GM12873 (cell line): ENCODE results near the gene VPS52.

Experiments
- TF ChIP-seq, protein P1 (sequence below): IDR thresholded peaks from 2 replicates; pipeline ENCODE4 v1.5.1; 2012; ENCODE audit warnings: low read depth, mild to moderate bottlenecking, moderate library complexity, low read length, control low read depth; ENCODE audit not compliant: insufficient read depth; ENCODE audit errors: missing control alignments

The VPS52 gene

DNA sequence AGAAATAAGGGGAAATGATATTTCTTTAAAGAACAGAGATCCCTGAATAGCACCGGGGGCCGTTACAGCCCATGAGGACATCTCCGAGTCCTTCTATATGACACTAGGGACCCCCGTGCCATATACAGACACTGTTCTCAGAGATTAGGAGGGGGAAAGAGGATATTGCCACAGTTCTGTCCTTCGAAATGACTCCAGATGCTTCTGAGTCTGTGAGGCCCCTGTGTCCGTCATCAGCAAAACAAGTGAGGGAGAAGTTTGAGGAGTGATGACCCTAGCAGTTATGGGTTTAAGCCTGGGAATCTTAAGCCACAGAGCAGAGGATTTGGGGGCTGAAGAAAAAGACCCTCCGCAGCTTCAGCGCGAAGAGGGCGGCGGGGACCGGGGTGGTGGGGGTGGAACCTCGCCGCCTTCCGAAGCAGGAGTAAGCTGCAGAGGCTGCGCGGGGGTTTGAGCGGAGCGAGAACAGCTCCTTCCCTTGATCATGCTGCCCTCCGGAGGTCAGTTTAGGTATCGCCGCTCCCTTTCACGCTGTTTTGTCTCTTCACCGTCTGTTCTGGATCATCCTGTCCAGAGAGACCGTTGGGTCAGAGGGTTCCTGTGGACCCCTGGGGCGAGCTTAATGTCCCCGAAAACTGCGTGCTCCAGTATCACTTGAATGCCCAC, 23.6 kb downstream of the VPS52 start:
- TF ChIP-seq, protein P1, sequence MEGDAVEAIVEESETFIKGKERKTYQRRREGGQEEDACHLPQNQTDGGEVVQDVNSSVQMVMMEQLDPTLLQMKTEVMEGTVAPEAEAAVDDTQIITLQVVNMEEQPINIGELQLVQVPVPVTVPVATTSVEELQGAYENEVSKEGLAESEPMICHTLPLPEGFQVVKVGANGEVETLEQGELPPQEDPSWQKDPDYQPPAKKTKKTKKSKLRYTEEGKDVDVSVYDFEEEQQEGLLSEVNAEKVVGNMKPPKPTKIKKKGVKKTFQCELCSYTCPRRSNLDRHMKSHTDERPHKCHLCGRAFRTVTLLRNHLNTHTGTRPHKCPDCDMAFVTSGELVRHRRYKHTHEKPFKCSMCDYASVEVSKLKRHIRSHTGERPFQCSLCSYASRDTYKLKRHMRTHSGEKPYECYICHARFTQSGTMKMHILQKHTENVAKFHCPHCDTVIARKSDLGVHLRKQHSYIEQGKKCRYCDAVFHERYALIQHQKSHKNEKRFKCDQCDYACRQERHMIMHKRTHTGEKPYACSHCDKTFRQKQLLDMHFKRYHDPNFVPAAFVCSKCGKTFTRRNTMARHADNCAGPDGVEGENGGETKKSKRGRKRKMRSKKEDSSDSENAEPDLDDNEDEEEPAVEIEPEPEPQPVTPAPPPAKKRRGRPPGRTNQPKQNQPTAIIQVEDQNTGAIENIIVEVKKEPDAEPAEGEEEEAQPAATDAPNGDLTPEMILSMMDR: peak; percentile 97

DNA sequence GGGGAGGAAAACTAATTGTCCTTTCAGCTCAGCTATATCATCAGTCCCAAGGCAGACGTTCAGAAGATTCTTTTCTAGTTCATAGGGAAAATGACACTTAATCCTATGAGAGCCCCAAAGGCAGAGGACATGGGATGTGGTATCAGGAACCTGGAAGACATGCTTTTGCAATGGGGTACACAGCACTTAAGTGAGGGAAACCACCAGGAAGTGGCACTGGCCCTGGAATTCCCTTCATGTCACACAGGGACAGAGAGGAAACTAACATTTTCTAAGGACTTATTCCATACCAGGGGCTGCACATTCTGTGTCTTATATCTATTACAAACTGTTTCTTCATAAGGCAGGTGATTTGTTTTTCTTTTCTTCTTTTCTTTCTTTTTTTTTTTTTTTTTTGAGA, 28.2 kb downstream of the VPS52 start:
- TF ChIP-seq, protein P1: no peak

DNA sequence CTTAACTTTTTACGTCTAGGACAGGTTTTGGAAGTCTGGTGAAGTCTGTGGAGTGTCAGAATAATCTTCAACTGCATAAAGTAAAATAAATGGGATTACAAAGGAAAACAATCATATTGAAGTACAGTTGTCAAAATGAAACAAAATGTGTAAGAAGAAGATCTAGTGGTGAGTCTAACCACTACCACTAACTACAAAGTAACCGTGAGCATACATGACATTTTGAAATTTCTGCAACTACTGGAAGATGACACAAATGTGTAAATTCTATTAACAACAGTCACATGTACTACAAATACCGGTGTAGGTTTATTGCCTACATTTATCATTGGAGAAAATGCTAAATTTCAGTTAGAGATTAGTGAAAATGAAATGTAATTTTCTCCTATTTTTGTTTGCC, 29.7 kb downstream of the VPS52 start:
- TF ChIP-seq, protein P1: no peak

DNA sequence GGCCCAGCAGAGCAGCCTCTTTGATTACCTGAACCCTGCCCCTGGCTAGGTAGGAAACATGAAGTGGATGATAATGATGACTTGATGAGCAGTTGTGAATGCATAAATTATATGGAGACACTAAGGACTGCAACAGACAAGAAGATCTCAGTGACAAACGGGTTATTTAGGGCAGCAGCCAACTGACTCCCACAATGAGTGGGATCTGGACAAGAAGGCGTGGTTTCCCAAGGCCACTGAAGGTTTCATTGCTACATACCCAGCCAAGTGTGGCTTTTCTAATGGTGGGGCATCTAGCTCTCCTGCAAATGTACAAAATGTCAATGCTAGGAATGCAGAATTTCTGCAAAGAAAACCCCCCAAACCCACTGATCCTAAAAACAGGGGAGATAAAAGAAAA, 33.9 kb downstream of the VPS52 start:
- TF ChIP-seq, protein P1: no peak

DNA sequence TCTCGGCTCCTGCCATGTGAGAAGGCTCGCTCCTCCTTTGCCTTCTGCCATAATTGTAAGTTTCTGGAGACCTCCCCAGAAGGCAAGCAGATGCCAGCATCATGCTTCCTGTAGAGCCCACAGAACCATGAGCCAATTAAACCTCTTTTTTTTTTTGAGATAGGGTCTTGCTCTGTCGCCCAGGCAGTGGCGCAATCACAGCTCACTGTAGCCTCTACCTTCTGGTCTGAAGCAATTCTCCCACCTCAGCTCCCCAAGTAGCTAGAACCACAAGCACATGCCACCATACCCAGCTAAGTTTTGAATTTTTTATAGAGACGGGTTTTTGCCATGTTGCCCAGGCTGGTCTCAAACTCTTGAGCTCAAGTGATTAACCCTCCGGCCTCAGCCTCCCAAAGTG, 34.8 kb downstream of the VPS52 start:
- TF ChIP-seq, protein P1: no peak

DNA sequence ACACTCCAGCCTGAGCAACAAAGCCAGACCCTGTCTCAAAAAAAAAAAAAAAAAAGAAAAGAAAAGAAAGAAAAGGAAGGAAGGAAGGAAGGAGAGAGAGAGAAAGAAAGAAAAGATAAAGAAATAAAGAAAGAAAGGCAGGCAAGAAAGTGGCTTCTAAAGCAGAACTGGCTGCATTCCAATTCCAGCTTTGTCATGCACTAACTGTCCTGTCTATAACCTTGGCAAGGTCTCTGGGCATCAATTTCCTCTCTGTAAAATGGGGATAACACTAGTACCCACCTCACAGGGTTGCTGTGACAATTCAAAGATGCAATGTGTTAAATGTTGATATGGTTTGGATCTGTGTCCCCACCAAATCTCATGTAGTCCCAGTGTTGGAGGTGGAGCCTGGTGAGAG, 35.3 kb downstream of the VPS52 start:
- TF ChIP-seq, protein P1: no peak

DNA sequence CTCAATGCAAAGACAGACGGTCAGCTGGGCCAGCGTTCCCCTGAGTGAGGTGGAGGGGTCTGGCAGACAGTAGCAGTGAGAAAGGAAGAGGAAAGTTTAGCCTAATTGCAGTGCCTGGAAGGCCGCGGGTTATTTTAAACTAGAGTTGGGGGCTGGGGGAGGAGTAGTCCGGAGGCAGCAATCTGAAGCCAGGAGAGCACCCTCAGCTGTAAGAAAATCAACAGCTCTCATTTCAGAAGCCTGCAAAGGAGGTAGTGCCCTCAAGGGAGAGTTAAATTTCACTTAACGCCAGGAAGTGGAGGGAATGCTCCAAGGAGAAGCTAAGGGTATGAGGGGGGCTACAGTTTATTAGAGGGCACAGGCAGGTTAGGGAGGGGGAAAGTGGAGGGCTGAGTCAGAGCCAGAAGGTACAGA, 36.4 kb downstream of the VPS52 start:
- TF ChIP-seq, protein P1: no peak

DNA sequence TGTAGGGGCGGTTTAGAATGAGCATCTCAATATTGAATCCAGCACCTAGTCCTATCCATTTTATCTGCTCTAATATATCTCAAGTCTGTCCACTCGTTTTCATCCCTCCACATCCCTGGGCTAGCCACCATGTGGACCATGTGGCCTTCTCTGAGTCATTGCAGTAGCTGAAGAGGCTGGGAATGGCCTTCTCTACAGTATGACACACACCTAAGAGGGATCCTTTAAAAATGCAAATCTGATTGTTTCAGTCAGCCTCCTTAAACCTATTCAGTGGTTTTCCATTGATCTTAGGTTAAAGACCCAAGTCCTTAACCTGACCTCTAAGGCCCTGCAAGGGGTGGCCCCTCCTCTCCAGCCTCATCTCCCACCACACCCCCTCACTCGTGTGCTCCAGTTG, 54.0 kb downstream of the VPS52 start:
- TF ChIP-seq, protein P1: no peak
